Suprapubic skin (tissue), 4 donors: ENCODE results near the gene NACC2.

Source experiments
- CTCF ChIP-seq, 2 donors: fragments of 200-600 bp in 1 of 2; fragments of 450-650 bp in 1 of 2; sonication (generic) in 1 of 2; IDR thresholded peaks; one replicate each; pipeline ENCODE4 v1.5.1; 2016 to 2019; ENCODE audit warnings: antibody characterized with exemption in 2 of 2, mild to moderate bottlenecking in 1 of 2, moderate library complexity in 1 of 2
- EP300 ChIP-seq: sonication (generic); formaldehyde crosslinking; IDR thresholded peaks from one replicate; pipeline ENCODE4 v1.6.1; 2017; ENCODE audit warnings: antibody characterized with exemption
- POLR2A ChIP-seq, 2 donors: fragments of 450-650 bp; IDR thresholded peaks; one replicate each; pipeline ENCODE4 v1.6.1; 2017; ENCODE audit warnings: antibody characterized with exemption in 2 of 2, mild to moderate bottlenecking in 2 of 2, moderate library complexity in 2 of 2
- POLR2AphosphoS5 ChIP-seq, 3 donors: sonication (generic); formaldehyde crosslinking; IDR thresholded peaks; one replicate each; pipeline ENCODE4 v1.6.1; 2017; ENCODE audit warnings: antibody characterized with exemption in 3 of 3

GRCh38 chr9:136060671-136061371 lies 34.3 kb downstream of the NACC2 start:
- no peak for TF ChIP-seq EP300
- no peak for TF ChIP-seq POLR2A (IDR thresholded peaks at IDR 0.05)
- no peak for TF ChIP-seq POLR2AphosphoS5 (IDR thresholded peaks at IDR 0.05)
- TF ChIP-seq CTCF (IDR thresholded peaks at IDR 0.05), result no peak
